ENCODE measurements around the gene FHAD1.

DNA sequence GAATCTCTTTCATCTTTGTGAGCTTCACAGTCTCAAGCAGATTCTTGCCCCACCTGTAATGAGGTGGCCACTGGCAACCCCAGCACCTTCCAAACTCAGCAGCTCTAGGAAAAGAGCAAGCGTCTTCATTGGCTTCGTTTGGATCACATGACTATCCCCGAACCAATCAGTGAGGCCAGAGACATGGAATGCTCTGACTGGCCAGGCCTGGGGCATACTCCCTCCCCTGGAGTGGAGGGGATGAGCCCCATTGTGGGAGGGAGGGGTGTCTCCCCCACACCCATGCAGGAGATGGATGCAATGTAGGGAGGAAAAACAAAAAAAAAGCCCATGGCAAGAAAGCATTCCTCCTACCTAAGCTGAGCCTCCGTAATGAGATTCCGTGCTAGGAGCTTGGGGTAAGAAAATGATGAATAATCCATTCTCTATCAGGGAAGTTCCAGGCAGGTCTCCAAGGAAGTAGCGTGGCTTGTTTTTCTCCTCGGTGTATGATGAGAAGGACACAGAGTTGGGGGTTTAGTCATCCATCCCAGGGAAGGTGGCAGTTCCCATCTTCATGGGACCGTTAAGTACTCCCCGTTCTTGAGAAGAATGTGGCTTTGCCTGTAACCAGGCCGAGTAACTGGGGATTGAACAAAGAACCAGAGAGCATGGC, 32.7 kb downstream of the FHAD1 start:
- TF ChIP-seq EZH2 (IDR thresholded peaks at IDR 0.05; ENCODE audit: borderline replicate concordance, insufficient read depth, low read depth, low read length, poor library complexity, severe bottlenecking), result no peak
- TF ChIP-seq, protein P1, sequence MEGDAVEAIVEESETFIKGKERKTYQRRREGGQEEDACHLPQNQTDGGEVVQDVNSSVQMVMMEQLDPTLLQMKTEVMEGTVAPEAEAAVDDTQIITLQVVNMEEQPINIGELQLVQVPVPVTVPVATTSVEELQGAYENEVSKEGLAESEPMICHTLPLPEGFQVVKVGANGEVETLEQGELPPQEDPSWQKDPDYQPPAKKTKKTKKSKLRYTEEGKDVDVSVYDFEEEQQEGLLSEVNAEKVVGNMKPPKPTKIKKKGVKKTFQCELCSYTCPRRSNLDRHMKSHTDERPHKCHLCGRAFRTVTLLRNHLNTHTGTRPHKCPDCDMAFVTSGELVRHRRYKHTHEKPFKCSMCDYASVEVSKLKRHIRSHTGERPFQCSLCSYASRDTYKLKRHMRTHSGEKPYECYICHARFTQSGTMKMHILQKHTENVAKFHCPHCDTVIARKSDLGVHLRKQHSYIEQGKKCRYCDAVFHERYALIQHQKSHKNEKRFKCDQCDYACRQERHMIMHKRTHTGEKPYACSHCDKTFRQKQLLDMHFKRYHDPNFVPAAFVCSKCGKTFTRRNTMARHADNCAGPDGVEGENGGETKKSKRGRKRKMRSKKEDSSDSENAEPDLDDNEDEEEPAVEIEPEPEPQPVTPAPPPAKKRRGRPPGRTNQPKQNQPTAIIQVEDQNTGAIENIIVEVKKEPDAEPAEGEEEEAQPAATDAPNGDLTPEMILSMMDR (IDR thresholded peaks at IDR 0.05), result no peak
